ENCODE measurements around the gene CYSLTR2.

- no peak for TF ChIP-seq CTCF (IDR thresholded peaks at IDR 0.05)
- no peak for TF ChIP-seq POLR2A (IDR thresholded peaks at IDR 0.05)
These were observed 13.4 kb downstream of the CYSLTR2 start for GRCh38 chr13:48667136-48667535.
